MCF 10A (cell line): ENCODE measurements around the gene RHBDD3. TPM values are rescaled to one million over a fixed set of nuclear protein-coding genes. Genes with fewer than 3 reads are reported as not detected.

Experiments used
- BruUV-seq: library from RNA; stranded (reverse); fragments of 400-500 nt; replicated peaks from 2 replicates; lab custom pipeline; 2021; lab: Mats Ljungman, UMichigan
- CTCF ChIA-PET: fragments of 300-600 bp; sonication (Branson Sonifier 250); formaldehyde crosslinking; extraction: SDS; loops from one replicate; lab custom pipeline; 2021; ENCODE audit warnings: antibody characterized with exemption, inconsistent platforms; lab: Yijun Ruan, JAX
- POLR2A ChIA-PET: fragments of 300-600, 350-650 bp; sonication (Branson Sonifier 250); formaldehyde crosslinking; extraction: SDS; loops from one replicate; lab custom pipeline; 2020; ENCODE audit warnings: antibody characterized with exemption, inconsistent platforms; lab: Yijun Ruan, JAX
- DNase-seq: peaks from one replicate; pipeline ENCODE4 v3.0.0-alpha.2; 2018; ENCODE audit not compliant: unreplicated experiment
- H3K27ac Mint-ChIP-seq: one replicate; pipeline ENCODE4 v1.8.0; 2022; ENCODE audit warnings: mild to moderate bottlenecking, low read depth, mixed read lengths; ENCODE audit not compliant: unreplicated experiment
- H3K27me3 Mint-ChIP-seq: one replicate; pipeline ENCODE4 v1.8.0; 2022; ENCODE audit warnings: mixed read lengths; ENCODE audit not compliant: insufficient read depth, unreplicated experiment
- H3K36me3 Mint-ChIP-seq: one replicate; pipeline ENCODE4 v1.8.0; 2022; ENCODE audit warnings: mild to moderate bottlenecking, moderate library complexity, mixed read lengths; ENCODE audit not compliant: insufficient read depth, unreplicated experiment
- H3K4me1 Mint-ChIP-seq: one replicate; pipeline ENCODE4 v1.8.0; 2022; ENCODE audit warnings: mixed read lengths; ENCODE audit not compliant: insufficient read depth, unreplicated experiment
- H3K4me3 Mint-ChIP-seq: one replicate; pipeline ENCODE4 v1.8.0; 2022; ENCODE audit warnings: mild to moderate bottlenecking, moderate library complexity, mixed read lengths; ENCODE audit not compliant: unreplicated experiment
- H3K9me3 Mint-ChIP-seq: one replicate; pipeline ENCODE4 v1.8.0; 2022; ENCODE audit warnings: mixed read lengths; ENCODE audit not compliant: unreplicated experiment
- CTCF ChIP-seq: fragments of 200-600 bp; IDR thresholded peaks from one replicate; pipeline ENCODE4 v1.8.0; 2022; ENCODE audit warnings: antibody characterized with exemption, mild to moderate bottlenecking; ENCODE audit not compliant: unreplicated experiment
- intact Hi-C: fragments of 100-400 bp; cut with micrococcal nuclease; formaldehyde crosslinking; loops from 2 replicates; pipeline ENCODE4 v1.14.1; 2022
- total RNA-seq: library from RNA; stranded (reverse); gene quantifications from 2 replicates; pipeline ENCODE4 v1.2.3, GENCODE V29; 2022

The RHBDD3 gene
- total RNA-seq, 1 experiment from 2014 or later = 32.5 TPM

DNA sequence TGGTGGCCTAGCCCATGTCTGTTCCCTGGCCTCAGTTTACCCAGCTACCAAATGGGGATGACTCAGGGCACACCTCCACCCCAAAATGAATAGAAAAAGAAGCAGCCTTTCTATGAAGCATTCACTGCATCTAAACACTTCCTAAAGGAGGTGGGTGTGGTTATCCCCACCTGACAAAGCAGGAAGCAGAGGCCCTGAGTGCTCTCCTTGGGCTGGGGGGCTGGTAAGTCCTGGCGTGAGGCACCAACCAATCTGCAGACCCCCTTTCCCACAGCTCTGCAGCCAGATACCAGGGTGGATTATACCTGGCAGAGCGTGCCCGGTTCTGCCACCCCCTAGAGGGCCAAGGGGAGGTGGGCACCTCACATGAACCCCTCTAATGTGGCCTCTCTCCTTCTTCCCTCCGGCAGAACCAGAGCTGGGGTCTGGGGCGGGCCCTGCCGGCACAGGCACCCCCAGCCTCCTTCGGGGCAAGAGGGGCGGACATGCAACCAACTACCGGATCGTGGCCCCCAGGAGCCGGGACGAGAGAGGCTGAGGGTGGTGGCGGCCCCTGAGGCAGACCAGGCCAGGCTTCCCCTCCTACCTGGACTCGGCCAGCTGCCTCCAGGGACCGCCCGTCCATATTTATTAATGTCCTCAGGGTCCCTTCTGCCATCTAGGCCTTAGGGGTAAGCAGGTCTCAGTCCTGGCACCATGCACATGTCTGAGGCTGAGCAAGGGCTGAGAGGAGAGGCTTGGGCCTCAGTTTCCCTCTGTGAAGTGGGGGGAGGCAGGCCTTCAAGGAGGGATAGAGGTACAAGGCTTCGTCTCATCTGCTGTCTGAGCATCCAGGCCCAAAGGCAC is 9.2 kb downstream of the RHBDD3 start:
- BruUV-seq = no TSS peak
- no peak overlapping the region for H3K4me3 Mint-ChIP-seq
- no peaks in the 10 kb centered on the region for H3K4me1 Mint-ChIP-seq
- no peaks in the 10 kb centered on the region for H3K27me3 Mint-ChIP-seq
- no peak overlapping the region for H3K27ac Mint-ChIP-seq
- H3K9me3 Mint-ChIP-seq = no peaks in the 10 kb centered on the region
- H3K36me3 Mint-ChIP-seq = peaks cover 5% of the 10 kb centered on the region
- intact Hi-C loops = no loop called here
- ChIA-PET POLR2A (no interaction called here), CTCF (interaction anchor here (3.3 kb wide), 1 partner anchor 13 kb away, joined by 17 read pairs; no protein-coding TSS in a partner anchor)
- no peak for TF ChIP-seq CTCF
- DNase-seq = no peak

DNA sequence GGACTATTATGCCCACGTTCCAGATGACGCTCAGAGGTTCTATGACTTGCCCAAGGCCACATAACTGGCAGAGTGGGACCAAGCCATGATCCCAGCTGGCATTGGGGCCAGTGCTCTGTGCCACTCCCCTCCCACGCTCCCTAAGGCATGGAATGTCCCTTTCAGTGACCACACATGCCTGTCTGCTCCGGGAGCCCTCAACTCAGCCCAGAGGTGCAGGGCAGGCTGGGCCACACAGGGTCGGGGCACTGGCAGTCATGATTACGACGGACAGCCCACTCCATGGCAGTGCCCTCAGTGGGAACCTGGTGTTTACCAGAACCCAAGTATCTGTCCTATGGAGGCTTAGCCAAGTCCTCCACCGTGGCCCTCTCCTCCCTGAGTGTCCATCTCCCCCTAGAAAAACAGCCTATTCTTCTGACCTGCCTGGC is 10.0 kb downstream of the RHBDD3 start:
- H3K4me1 Mint-ChIP-seq = no peaks in the 10 kb centered on the region
- intact Hi-C loops = no loop called here
- no peak overlapping the region for H3K27ac Mint-ChIP-seq
- no TSS peak for BruUV-seq
- H3K4me3 Mint-ChIP-seq = no peak overlapping the region
- peaks cover 5% of the 10 kb centered on the region for H3K36me3 Mint-ChIP-seq
- no peaks in the 10 kb centered on the region for H3K9me3 Mint-ChIP-seq
- POLR2A ChIA-PET = interaction anchor here (1.4 kb wide), 1 partner anchor 9 kb away, joined by 3 read pairs; no protein-coding TSS in a partner anchor
- no peak for DNase-seq
- TF ChIP-seq CTCF = no peak
- peaks cover 1% of the 10 kb centered on the region for H3K27me3 Mint-ChIP-seq
- CTCF ChIA-PET = interaction anchor here (3.3 kb wide), 1 partner anchor 12 kb away, joined by 17 read pairs; no protein-coding TSS in a partner anchor

- ChIA-PET POLR2A (interaction anchor here (1.4 kb wide), 1 partner anchor 10 kb away, joined by 3 read pairs; no protein-coding TSS in a partner anchor), CTCF (interaction anchor here (3.3 kb wide), 1 partner anchor 11 kb away, joined by 17 read pairs; no protein-coding TSS in a partner anchor)
- Mint-ChIP-seq H3K27me3 (peaks cover 11% of the 10 kb centered on the region), H3K27ac (no peak overlapping the region), H3K36me3 (no peaks in the 10 kb centered on the region), H3K9me3 (no peaks in the 10 kb centered on the region), H3K4me3 (no peak overlapping the region), H3K4me1 (no peaks in the 10 kb centered on the region)
- no TSS peak for BruUV-seq
- intact Hi-C loops = no loop called here
- no peak for DNase-seq
- TF ChIP-seq CTCF = no peak
Observed at GRCh38 chr22:29256606-29257325, 11.0 kb downstream of the RHBDD3 start.

- TF ChIP-seq CTCF = no peak
- no peak overlapping the region for H3K4me3 Mint-ChIP-seq
- no peak for DNase-seq
- no peak overlapping the region for H3K27ac Mint-ChIP-seq
- ChIA-PET CTCF (interaction anchor here (1.1 to 3.3 kb wide), 2 partner anchors 10 kb away, joined by 8 to 17 read pairs; no protein-coding TSS in a partner anchor), POLR2A (no interaction called here)
- BruUV-seq = no TSS peak
- H3K9me3 Mint-ChIP-seq = no peaks in the 10 kb centered on the region
- H3K36me3 Mint-ChIP-seq = no peaks in the 10 kb centered on the region
- no peaks in the 10 kb centered on the region for H3K4me1 Mint-ChIP-seq
- peaks cover 12% of the 10 kb centered on the region for H3K27me3 Mint-ChIP-seq
- intact Hi-C loops = no loop called here
Observed at GRCh38 chr22:29255064-29255621, 12.6 kb downstream of the RHBDD3 start.
